HG02642 (cell line): Measurements from ENCODE around the gene TCF12.

ENCODE experiments used
- ATAC-seq: cut with Tn5 transposase; IDR thresholded peaks from one replicate; pipeline ENCODE4 v1.9.1; 2021; ENCODE audit warnings: mild to moderate bottlenecking; ENCODE audit not compliant: unreplicated experiment, poor library complexity

The TCF12 gene

DNA sequence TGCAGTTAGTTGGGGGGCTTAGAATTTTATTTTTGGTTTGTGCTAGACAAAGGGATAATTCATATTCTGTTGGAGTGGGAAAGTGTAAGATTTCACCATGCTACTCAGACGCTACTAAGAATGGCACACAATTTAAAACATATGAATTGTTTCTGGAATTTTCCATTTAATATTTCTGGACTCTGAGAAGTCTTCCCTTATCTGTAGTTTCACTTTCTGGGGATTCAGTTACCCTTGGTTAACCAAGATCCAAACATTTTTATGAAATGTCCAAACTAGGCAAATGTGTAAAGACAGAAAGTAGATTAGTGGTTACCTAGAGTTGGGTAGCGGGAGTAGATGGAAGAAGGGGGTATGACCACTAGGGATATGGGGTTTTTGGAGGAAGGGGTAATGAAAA lies 53.1 kb downstream of the TCF12 start:
- ATAC-seq, result no peak

DNA sequence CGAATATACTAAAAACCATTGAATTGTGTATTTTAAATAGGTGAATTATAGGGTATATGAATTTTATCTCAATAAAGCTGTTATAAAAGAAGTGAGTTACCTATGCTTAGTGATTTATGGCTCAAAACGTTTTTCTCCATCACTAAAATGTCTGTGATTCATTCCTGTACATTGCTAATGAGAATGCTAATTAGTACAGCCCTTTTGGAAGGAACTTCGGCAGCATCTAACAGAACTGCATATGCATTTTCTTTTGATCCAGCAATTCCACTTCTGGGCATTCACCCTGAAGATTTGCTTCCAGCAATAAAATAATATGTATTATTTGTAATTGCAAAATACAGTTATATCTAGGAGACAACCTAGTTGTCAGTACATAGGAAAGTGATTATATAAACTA lies 53.6 kb downstream of the TCF12 start:
- no peak for ATAC-seq

GRCh38 chr15:56972426-56972825 lies 54.0 kb downstream of the TCF12 start:
- ATAC-seq, result no peak

- no peak for ATAC-seq
These were observed 55.0 kb downstream of the TCF12 start for GRCh38 chr15:56973463-56973862.

DNA sequence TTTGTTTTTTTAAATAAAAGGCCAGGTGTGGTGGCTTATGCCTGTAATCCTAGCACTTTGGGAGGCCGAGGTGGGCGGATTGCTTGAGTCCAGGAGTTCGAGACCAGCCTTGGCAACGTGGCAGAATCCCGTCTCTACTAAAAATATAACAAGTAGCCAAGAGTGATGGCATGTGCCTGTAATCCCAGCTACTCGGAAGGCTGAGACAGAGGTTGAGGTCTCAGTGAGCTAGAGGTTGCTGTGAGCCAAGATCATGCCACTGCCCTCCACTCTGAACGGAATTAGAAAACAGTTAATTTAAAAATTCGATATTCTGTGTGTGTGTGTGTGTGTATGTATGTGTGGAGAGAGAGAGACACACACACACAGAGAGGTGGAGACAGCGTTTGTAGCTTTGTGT lies 58.8 kb downstream of the TCF12 start:
- no peak for ATAC-seq

DNA sequence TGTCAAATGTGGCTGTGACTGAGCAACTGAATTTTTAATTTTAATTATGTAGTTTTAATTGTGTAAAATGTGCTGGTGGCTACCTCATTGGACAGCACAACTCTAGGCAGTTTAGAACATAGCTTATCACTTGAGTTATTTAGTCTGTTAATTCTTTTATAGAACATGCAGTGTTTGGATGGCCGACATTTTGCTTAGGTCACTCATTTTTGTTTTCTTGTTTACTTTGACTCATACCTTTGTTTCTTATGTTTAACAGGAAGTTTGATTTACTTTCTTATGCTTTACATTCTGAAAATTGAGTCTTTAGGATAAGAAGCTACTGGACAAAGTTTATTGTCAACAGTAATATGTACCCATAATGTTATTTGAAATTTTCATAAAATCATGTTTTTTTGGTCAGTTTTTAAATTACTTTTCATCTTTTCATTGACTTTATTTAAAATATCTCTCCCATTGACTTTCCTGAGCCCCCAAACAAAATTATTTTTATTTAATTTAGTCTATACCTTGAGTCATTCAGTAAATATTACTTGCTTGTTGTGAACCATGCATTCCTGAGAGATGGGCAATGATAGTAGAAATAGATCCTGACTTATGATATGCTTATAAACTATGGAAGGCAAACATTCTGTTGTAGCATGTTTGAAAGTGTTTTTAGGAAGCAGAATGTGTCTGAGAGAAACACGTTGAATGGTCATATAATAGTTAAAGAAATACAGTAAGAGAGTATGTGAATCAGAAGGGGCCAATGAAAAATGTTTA lies 60.6 kb downstream of the TCF12 start:
- ATAC-seq, result no peak

DNA sequence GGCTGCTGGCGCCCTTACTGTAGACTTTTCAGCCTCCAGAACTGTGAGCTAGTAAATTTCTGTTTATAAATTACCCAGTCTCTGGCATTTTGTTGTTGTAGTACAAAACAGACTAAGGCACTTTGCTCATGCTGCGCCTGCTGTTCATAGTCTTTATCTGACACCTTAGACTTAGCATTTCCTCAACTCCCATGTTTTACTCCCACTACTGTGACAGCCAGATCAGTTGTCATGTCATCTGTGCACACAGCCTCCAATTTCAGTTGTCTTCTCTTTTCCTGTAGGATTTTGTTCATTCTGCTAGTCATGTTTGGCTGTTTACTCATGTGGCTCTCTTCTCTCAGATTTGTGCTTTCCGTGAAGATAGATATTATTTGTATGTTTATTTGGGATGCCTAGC lies 62.0 kb downstream of the TCF12 start:
- ATAC-seq, result no peak

DNA sequence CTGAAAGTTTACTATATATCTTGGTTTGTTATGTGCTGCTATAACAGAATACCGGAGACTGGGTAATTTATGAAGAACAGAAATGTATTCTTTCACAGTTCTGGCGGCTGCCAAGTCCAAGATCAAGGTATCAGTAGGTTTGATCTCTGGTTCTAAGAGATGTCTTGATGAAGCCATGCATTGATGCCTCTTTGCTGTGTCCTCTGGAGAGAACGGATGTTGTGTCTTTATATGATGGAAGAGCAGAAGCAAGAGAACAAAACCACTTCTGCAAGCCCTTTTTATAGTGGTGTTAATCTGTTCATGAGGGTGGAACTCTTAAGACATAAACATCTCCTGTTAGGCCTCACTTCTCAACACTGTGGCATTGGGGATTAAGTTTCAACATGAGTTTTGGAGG lies 62.7 kb downstream of the TCF12 start:
- ATAC-seq, result no peak

DNA sequence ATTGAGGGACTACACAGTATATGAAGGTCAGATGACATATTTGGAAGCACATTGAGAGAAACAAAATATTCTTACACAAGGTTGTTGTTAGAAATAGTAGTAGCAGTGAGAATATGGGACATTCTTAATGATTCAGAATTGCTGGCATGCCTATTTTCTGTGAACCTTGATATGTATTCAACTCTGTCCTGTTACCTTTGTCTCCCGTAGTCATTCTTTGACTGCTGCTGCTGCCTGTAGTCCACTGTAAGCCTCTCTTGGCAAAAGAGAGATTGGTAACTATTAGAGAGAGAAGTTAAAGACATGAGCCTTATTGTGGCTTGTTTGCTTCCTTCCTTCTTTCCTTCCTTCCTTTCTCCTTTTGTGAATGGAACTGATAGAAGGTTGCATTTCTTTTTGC lies 64.5 kb downstream of the TCF12 start:
- no peak for ATAC-seq

DNA sequence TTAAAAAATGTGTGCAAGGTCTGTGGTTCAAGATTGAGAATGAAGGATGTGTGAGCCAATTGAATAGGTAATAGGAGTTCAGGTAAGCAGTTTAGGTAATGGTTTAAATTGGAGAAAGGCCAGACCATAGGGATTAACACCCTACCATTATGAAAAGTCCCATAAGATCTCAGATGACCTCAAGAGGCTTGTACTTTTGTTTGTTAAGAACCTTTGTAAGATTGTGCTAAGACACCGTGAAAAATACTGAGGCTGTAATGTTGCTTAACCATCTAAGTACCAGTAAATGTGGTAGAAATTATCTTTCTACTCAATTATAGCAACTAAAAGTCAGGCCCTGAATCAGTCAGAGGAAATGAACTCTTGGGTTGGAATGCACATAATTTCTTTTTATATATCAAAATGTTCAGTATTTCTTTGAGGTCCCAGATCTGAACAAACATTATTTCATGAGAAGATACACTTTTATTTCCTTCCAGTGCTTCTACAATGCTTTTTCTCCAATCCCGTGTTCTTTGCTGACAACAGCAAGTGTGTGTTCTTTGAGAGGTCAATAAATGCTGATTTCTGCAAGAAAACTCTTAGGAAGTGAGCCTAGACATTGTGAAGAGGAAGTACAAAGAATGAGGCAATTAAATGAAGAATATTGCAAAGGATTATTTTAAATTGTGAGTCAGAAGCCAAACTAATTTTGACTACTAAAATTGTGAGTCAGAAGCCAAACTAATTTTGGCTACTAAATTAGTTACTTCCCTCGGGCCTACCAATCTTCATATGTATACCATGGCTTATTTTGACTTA lies 66.4 kb downstream of the TCF12 start:
- no peak for ATAC-seq

GRCh38 chr15:56985856-56986255 lies 67.4 kb downstream of the TCF12 start:
- ATAC-seq, result no peak

DNA sequence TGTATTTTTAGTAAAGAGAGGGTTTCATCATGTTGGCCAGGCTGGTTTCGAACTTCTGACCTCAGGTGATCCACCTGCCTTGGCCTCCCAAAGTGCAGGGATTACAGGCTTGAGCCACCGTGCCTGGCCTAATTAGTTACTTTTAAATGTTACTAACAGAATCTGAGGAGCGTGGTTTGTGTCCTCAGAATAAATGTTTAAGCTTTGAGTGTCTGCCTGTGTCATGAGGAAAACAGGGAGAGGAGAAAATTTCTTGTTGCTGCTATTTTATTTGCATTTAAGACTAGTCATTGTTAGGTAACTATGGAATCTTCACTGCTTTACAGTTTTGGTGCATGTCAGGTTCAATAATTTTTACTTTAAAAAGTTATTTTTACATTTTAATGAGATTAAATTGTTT lies 68.8 kb downstream of the TCF12 start:
- ATAC-seq, result no peak

DNA sequence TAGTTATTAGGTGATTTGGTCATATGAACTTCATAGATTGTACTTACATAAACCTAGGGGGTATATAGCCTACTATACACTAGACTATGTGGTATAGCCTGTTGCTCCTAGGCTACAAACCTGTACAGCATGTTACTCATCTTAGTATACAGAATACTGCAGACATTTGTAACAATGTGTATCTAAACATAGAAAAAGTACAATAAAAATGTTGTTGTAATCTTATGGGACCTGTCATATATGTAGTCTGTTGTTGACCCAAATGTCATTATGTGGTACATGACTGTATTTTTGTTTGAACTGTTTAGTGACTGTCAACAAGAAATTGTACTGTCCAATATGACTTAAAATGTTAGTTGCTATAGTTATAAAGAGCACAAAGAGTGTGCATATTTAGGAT lies 69.8 kb downstream of the TCF12 start:
- no peak for ATAC-seq

GRCh38 chr15:56989411-56989924 lies 71.0 kb downstream of the TCF12 start:
- no peak for ATAC-seq

DNA sequence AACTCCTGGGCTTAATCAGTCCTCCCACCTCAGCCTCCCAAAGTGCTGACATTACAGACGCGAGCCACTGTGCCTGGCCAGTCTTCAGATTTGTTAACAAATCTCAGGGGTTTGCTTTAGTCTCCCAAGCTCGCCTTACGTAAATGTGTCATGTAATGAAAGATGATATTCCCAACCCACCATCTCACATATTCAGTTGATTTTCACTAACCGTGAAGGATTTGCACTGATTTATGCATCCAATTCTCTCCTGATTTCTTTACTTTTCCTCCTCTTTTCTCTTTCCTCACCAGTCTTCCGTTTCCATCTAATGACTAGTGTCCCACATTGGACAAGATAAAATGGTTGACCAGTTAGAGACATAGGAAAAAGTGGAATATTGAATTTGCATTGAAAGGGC lies 72.6 kb downstream of the TCF12 start:
- ATAC-seq, result no peak

DNA sequence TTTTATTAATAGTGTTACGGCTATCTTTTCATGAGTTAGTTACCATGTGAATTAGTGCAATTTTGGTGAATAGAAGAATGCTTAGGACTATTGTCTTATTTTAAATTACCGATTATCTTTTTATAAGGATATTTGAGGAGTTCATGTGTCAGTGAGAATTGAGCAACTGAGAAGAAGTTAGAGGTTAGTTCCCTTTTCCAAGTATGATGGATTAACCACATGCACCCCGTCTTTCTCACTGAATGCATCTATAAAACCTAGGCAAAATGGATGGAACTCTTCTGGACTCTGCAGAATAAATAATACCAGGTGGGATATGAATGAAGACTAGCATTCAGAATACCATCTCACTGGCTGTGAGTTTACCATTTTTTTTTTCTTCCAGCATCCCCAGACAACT lies 74.3 kb downstream of the TCF12 start:
- ATAC-seq, result no peak

- no peak for ATAC-seq
These were observed 75.8 kb downstream of the TCF12 start for GRCh38 chr15:56994280-56994679.

DNA sequence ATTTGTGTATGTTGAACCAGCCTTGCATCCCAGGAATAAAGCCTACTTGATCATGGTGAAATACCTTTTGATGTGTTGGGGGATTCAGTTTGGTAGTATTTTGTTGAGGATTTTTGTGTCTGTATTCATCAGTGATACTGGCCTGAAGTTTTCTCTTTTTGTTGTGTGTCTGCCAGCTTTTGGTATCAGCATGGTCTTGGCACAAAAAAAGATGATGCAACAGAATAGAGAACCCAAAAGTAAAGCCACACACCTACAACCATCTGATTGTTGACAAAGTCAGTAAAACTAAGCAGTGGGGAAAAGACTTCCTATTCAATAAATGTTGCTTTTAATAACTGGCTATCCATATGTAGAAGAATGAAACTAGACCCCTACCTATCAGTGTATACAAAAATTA lies 77.6 kb downstream of the TCF12 start:
- ATAC-seq, result no peak

GRCh38 chr15:56996746-56997470 lies 78.5 kb downstream of the TCF12 start:
- no peak for ATAC-seq

- ATAC-seq, result no peak
These were observed 85.0 kb downstream of the TCF12 start for GRCh38 chr15:57003418-57003817.

- no peak for ATAC-seq
These were observed 86.8 kb downstream of the TCF12 start for GRCh38 chr15:57005244-57005643.
